K562 (cell line): ENCODE measurements around the gene ECM1. TPM values are rescaled to one million over a fixed set of nuclear protein-coding genes. Genes with fewer than 3 reads are reported as not detected.

Source experiments
- BCL6 ChIP-seq: fragments of 250-450 bp; sonication (Bioruptor Pico); IDR thresholded peaks from 2 replicates; pipeline ENCODE4 v1.4.0; 2020
- BMI1 ChIP-seq: fragments of 150-350 bp; IDR thresholded peaks from 2 replicates; pipeline ENCODE4 v1.6.1; 2014; ENCODE audit warnings: low read length
- KLF10 ChIP-seq: fragments of 250-450 bp; sonication (Bioruptor Pico); IDR thresholded peaks from 2 replicates; pipeline ENCODE4 v1.6.1; 2021; ENCODE audit warnings: matching md5 sums
- MAFG ChIP-seq: fragments of 450-650 bp; conservative IDR thresholded peaks from 2 replicates; pipeline ENCODE4 v1.6.1; 2016; ENCODE audit warnings: missing genetic modification characterization, missing compliant biosample characterization
- NFIC ChIP-seq: fragments of 450-650 bp; IDR thresholded peaks from 2 replicates; pipeline ENCODE4 v1.6.1; 2017; ENCODE audit warnings: mild to moderate bottlenecking, inconsistent platforms
- SMAD2 ChIP-seq: fragments of 150-350 bp; IDR thresholded peaks from 2 replicates; pipeline ENCODE4 v1.6.1; 2014; ENCODE audit warnings: low read depth, mild to moderate bottlenecking, low read length
- SP1 ChIP-seq: sonication (generic); formaldehyde crosslinking; IDR thresholded peaks from 2 replicates; pipeline ENCODE4 v1.8.1; 2022; ENCODE audit warnings: mild to moderate bottlenecking, missing genetic modification reagents
- XRCC5 ChIP-seq: fragments of 200-400 bp; formaldehyde crosslinking; IDR thresholded peaks from 2 replicates; pipeline ENCODE4 v1.6.1; 2017; ENCODE audit warnings: low read depth, mild to moderate bottlenecking, low read length
- ZFPM2 ChIP-seq: fragments of 250-450 bp; sonication (Bioruptor Pico); IDR thresholded peaks from 2 replicates; pipeline ENCODE4 v1.5.1; 2022; ENCODE audit warnings: mild to moderate bottlenecking
- ZFX ChIP-seq: sonication (generic); formaldehyde crosslinking; IDR thresholded peaks from 2 replicates; pipeline ENCODE4 v1.8.0; 2022; ENCODE audit warnings: mild to moderate bottlenecking, missing genetic modification reagents, moderate library complexity
- ZNF354B ChIP-seq: fragments of 250-450 bp; sonication (Bioruptor Pico); IDR thresholded peaks from 2 replicates; pipeline ENCODE4 v1.4.0; 2020
- polyA plus RNA-seq, 8 experiments: library from polyadenylated mRNA; depleted of rRNA in 4 of 8; stranded (reverse) in 5 of 8; unstranded in 3 of 8; fragments of >200 nt; fragmentation: Nextera tagmentation in 2 of 8; fragmentation: Illumina TruSeq in 1 of 8; extraction: Ambion mirVana in 2 of 8; extraction: Trizol in 1 of 8; gene quantifications; 2 replicates each; pipeline versions ENCODE4 v1.2.1 to v1.2.3, GENCODE V29; 2011 to 2014; ENCODE audit warnings: inconsistent platforms in 1 of 8, missing spikeins in 1 of 8
- total RNA-seq, 7 experiments: library from RNA; depleted of rRNA in 6 of 7; stranded (reverse); fragments of >200 nt in 6 of 7; fragmentation: Illumina TruSeq in 2 of 7; extraction: Trizol in 2 of 7; gene quantifications; 2 replicates each; pipeline versions ENCODE4 v1.2.1 to v1.2.3, GENCODE V29; 2011 to 2021; ENCODE audit warnings: low replicate concordance in 1 of 7
- TF ChIP-seq, protein P1 (sequence below): fragments of 450-650 bp; IDR thresholded peaks from 2 replicates; pipeline ENCODE4 v1.6.1; 2014; ENCODE audit warnings: low read depth, mild to moderate bottlenecking, moderate library complexity, borderline replicate concordance
- TF ChIP-seq, protein P2 (sequence below): fragments of 150-350 bp; IDR thresholded peaks from 2 replicates; pipeline ENCODE4 v1.6.1; 2014; ENCODE audit warnings: low read depth, mild to moderate bottlenecking, low read length, borderline replicate concordance
- TF ChIP-seq, protein P3 (sequence below): fragments of 250-450 bp; sonication (Bioruptor Pico); IDR thresholded peaks from 2 replicates; pipeline ENCODE4 v1.9.0; 2021; ENCODE audit warnings: mild to moderate bottlenecking
- TF ChIP-seq, protein P4 (sequence below): fragments of 450-650 bp; IDR thresholded peaks from one replicate; pipeline ENCODE4 v1.6.1; 2018; ENCODE audit warnings: mild to moderate bottlenecking, moderate library complexity; ENCODE audit not compliant: partially characterized antibody
- TF ChIP-seq, protein P5 (sequence below): fragments of 200-400 bp; formaldehyde crosslinking; IDR thresholded peaks from 2 replicates; pipeline ENCODE4 v1.6.1; 2017; ENCODE audit warnings: mild to moderate bottlenecking, low read depth, low read length, moderate library complexity
- TF ChIP-seq, protein P6 (sequence below): fragments of 450-650 bp; formaldehyde crosslinking; IDR thresholded peaks from 2 replicates; pipeline ENCODE4 v1.4.0; 2020; ENCODE audit warnings: mild to moderate bottlenecking, moderate library complexity

ECM1 gene
- total and polyA plus RNA-seq, 9 of the 15 experiments (the other 6 are each of a cell fraction or from before 2014, with no cell fraction given): 6.6 to 52.2 (median 12.8) TPM

DNA sequence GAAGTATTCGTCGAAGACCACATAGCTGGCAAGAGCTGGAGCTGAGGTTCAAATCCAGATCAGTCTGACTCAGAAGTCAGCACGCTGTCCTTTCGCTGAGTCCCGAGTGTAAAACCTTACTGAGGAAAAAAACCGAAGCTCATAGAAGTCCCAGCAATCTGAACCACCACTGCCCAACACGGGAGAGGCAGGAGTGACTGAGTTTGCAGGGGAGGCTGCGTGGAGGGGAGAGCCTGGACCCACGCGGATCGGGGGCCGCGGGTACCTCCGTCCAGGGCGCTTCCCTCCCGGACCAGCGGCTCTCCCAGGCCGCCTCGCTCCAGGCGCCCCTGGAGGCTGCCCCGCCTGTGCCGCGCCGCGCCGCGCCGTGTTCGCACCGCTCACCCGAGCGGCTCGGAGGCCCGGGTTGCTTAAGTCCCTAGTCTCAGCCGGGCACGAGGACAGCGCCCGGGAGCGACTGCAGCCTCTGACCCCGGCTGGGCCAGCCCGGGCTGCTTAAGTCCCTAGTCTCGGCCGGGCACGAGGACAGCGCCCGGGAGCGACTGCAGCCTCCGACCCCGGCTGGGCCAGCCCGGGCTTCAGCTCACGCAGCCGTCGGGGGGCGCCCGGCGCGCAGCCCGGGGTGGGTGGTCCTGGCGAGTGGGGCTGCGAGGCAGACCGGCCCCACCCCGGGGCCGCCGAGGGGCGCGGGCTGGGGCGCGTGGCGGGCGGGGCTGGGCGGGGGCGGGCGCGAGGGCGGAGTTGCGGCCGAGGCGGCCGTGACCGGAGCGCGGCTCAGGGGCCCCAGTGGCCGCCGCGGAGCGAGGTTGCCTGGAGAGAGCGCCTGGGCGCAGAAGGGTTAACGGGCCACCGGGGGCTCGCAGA, 41.0 kb downstream of the ECM1 start, which contains the start of gene ADAMTSL4 (continued):
- no peak for TF ChIP-seq ZFPM2 (CRISPR knock-in tag)
- no peak for TF ChIP-seq MAFG (tag)
- TF ChIP-seq, protein P1, sequence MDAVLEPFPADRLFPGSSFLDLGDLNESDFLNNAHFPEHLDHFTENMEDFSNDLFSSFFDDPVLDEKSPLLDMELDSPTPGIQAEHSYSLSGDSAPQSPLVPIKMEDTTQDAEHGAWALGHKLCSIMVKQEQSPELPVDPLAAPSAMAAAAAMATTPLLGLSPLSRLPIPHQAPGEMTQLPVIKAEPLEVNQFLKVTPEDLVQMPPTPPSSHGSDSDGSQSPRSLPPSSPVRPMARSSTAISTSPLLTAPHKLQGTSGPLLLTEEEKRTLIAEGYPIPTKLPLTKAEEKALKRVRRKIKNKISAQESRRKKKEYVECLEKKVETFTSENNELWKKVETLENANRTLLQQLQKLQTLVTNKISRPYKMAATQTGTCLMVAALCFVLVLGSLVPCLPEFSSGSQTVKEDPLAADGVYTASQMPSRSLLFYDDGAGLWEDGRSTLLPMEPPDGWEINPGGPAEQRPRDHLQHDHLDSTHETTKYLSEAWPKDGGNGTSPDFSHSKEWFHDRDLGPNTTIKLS: no peak; the same call in 1 of the 2 replicates
- TF ChIP-seq, protein P2, sequence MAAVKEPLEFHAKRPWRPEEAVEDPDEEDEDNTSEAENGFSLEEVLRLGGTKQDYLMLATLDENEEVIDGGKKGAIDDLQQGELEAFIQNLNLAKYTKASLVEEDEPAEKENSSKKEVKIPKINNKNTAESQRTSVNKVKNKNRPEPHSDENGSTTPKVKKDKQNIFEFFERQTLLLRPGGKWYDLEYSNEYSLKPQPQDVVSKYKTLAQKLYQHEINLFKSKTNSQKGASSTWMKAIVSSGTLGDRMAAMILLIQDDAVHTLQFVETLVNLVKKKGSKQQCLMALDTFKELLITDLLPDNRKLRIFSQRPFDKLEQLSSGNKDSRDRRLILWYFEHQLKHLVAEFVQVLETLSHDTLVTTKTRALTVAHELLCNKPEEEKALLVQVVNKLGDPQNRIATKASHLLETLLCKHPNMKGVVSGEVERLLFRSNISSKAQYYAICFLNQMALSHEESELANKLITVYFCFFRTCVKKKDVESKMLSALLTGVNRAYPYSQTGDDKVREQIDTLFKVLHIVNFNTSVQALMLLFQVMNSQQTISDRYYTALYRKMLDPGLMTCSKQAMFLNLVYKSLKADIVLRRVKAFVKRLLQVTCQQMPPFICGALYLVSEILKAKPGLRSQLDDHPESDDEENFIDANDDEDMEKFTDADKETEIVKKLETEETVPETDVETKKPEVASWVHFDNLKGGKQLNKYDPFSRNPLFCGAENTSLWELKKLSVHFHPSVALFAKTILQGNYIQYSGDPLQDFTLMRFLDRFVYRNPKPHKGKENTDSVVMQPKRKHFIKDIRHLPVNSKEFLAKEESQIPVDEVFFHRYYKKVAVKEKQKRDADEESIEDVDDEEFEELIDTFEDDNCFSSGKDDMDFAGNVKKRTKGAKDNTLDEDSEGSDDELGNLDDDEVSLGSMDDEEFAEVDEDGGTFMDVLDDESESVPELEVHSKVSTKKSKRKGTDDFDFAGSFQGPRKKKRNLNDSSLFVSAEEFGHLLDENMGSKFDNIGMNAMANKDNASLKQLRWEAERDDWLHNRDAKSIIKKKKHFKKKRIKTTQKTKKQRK: no peak
- TF ChIP-seq BMI1: no peak
- TF ChIP-seq BCL6: no peak
- TF ChIP-seq, protein P3, sequence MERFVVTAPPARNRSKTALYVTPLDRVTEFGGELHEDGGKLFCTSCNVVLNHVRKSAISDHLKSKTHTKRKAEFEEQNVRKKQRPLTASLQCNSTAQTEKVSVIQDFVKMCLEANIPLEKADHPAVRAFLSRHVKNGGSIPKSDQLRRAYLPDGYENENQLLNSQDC (CRISPR knock-in tag): no peak
- TF ChIP-seq, protein P4, sequence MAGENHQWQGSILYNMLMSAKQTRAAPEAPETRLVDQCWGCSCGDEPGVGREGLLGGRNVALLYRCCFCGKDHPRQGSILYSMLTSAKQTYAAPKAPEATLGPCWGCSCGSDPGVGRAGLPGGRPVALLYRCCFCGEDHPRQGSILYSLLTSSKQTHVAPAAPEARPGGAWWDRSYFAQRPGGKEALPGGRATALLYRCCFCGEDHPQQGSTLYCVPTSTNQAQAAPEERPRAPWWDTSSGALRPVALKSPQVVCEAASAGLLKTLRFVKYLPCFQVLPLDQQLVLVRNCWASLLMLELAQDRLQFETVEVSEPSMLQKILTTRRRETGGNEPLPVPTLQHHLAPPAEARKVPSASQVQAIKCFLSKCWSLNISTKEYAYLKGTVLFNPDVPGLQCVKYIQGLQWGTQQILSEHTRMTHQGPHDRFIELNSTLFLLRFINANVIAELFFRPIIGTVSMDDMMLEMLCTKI: no peak
- no peak for TF ChIP-seq KLF10
- TF ChIP-seq ZNF354B: no peak
- TF ChIP-seq ZFX (CRISPR knock-in tag): peak; percentile 87
- peak; percentile 16; the same call in 1 of the 2 replicates for TF ChIP-seq SP1 (CRISPR knock-in tag)
- TF ChIP-seq, protein P5, sequence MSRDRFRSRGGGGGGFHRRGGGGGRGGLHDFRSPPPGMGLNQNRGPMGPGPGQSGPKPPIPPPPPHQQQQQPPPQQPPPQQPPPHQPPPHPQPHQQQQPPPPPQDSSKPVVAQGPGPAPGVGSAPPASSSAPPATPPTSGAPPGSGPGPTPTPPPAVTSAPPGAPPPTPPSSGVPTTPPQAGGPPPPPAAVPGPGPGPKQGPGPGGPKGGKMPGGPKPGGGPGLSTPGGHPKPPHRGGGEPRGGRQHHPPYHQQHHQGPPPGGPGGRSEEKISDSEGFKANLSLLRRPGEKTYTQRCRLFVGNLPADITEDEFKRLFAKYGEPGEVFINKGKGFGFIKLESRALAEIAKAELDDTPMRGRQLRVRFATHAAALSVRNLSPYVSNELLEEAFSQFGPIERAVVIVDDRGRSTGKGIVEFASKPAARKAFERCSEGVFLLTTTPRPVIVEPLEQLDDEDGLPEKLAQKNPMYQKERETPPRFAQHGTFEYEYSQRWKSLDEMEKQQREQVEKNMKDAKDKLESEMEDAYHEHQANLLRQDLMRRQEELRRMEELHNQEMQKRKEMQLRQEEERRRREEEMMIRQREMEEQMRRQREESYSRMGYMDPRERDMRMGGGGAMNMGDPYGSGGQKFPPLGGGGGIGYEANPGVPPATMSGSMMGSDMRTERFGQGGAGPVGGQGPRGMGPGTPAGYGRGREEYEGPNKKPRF: no peak
- TF ChIP-seq NFIC: 0 out of 2 replicates have a peak, but pooled peaks have one; percentile 8
- no peak for TF ChIP-seq XRCC5
- TF ChIP-seq SMAD2: no peak
- TF ChIP-seq, protein P6, sequence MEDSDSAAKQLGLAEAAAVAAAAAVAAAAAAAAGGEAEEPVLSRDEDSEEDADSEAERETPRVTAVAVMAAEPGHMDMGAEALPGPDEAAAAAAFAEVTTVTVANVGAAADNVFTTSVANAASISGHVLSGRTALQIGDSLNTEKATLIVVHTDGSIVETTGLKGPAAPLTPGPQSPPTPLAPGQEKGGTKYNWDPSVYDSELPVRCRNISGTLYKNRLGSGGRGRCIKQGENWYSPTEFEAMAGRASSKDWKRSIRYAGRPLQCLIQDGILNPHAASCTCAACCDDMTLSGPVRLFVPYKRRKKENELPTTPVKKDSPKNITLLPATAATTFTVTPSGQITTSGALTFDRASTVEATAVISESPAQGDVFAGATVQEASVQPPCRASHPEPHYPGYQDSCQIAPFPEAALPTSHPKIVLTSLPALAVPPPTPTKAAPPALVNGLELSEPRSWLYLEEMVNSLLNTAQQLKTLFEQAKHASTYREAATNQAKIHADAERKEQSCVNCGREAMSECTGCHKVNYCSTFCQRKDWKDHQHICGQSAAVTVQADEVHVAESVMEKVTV (CRISPR knock-in tag): no peak
